ENCODE data around the gene MZF1.
A peak's percentile ranks its signal among the peaks of the same experiment; 100 is the strongest.

- TF ChIP-seq CTCF (IDR thresholded peaks at IDR 0.05 in 2 of 3, conservative IDR thresholded peaks at IDR 0.05 in 1 of 3; ENCODE audit: insufficient read depth in 2 of 3, low read depth in 1 of 3, low read length in 3 of 3) = peak; percentile 85 to 90 (median 90)
- TF ChIP-seq, protein P1, sequence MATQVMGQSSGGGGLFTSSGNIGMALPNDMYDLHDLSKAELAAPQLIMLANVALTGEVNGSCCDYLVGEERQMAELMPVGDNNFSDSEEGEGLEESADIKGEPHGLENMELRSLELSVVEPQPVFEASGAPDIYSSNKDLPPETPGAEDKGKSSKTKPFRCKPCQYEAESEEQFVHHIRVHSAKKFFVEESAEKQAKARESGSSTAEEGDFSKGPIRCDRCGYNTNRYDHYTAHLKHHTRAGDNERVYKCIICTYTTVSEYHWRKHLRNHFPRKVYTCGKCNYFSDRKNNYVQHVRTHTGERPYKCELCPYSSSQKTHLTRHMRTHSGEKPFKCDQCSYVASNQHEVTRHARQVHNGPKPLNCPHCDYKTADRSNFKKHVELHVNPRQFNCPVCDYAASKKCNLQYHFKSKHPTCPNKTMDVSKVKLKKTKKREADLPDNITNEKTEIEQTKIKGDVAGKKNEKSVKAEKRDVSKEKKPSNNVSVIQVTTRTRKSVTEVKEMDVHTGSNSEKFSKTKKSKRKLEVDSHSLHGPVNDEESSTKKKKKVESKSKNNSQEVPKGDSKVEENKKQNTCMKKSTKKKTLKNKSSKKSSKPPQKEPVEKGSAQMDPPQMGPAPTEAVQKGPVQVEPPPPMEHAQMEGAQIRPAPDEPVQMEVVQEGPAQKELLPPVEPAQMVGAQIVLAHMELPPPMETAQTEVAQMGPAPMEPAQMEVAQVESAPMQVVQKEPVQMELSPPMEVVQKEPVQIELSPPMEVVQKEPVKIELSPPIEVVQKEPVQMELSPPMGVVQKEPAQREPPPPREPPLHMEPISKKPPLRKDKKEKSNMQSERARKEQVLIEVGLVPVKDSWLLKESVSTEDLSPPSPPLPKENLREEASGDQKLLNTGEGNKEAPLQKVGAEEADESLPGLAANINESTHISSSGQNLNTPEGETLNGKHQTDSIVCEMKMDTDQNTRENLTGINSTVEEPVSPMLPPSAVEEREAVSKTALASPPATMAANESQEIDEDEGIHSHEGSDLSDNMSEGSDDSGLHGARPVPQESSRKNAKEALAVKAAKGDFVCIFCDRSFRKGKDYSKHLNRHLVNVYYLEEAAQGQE (IDR thresholded peaks at IDR 0.05; ENCODE audit: borderline replicate concordance) = peak; percentile 71
- TF ChIP-seq, protein P1 (CRISPR knock-in tag; IDR thresholded peaks at IDR 0.05; ENCODE audit: low read depth) = peak; percentile 51; the same call in 1 of the 2 replicates
Measured at GRCh38 chr19:58513694-58514563, 59.2 kb downstream of the MZF1 start.

Data from K562 (cell line).